Skeletal muscle tissue (tissue), 4 donors: Measurements from ENCODE around the gene HAAO. TPM values are rescaled to one million over a fixed set of nuclear protein-coding genes. Genes with fewer than 3 reads are reported as not detected.

ENCODE experiments used
- H3K27ac ChIP-seq: one replicate; pipeline ENCODE4 v1.7.0; 2013; ENCODE audit warnings: mild to moderate bottlenecking, low read depth, low read length, inconsistent platforms
- H3K27me3 ChIP-seq, 3 donors: one replicate each; pipeline ENCODE4 v1.7.0; 2013; ENCODE audit warnings: low read length in 3 of 3; ENCODE audit not compliant: control insufficient read depth in 3 of 3, insufficient read depth in 3 of 3
- H3K36me3 ChIP-seq, 3 donors: one replicate each; pipeline ENCODE4 v1.7.0; 2013; ENCODE audit warnings: low read length in 3 of 3; ENCODE audit not compliant: control insufficient read depth in 3 of 3, insufficient read depth in 3 of 3
- H3K4me1 ChIP-seq, 3 donors: one replicate each; pipeline ENCODE4 v1.7.0; 2013; ENCODE audit warnings: low read length in 3 of 3, mild to moderate bottlenecking in 3 of 3; ENCODE audit not compliant: control insufficient read depth in 3 of 3, insufficient read depth in 3 of 3
- H3K4me3 ChIP-seq, 3 donors: one replicate each; pipeline ENCODE4 v1.7.0; 2013; ENCODE audit warnings: low read length in 3 of 3
- H3K9ac ChIP-seq, 3 donors: one replicate each; pipeline ENCODE4 v1.7.0; 2013; ENCODE audit warnings: low read length in 3 of 3, mild to moderate bottlenecking in 3 of 3, moderate library complexity in 2 of 3, low read depth in 1 of 3
- H3K9me3 ChIP-seq, 3 donors: one replicate each; pipeline ENCODE4 v1.7.0; 2013; ENCODE audit warnings: low read length in 3 of 3; ENCODE audit not compliant: control insufficient read depth in 3 of 3
- total RNA-seq: library from RNA; depleted of rRNA; stranded (reverse); fragments of >200 nt; gene quantifications from one replicate; pipeline ENCODE4 v1.2.3, GENCODE V29; 2014
- donor health status: Osteomylitis.

The HAAO gene
- total RNA-seq, 1 donor from 2014 or later: 4.2 TPM

DNA sequence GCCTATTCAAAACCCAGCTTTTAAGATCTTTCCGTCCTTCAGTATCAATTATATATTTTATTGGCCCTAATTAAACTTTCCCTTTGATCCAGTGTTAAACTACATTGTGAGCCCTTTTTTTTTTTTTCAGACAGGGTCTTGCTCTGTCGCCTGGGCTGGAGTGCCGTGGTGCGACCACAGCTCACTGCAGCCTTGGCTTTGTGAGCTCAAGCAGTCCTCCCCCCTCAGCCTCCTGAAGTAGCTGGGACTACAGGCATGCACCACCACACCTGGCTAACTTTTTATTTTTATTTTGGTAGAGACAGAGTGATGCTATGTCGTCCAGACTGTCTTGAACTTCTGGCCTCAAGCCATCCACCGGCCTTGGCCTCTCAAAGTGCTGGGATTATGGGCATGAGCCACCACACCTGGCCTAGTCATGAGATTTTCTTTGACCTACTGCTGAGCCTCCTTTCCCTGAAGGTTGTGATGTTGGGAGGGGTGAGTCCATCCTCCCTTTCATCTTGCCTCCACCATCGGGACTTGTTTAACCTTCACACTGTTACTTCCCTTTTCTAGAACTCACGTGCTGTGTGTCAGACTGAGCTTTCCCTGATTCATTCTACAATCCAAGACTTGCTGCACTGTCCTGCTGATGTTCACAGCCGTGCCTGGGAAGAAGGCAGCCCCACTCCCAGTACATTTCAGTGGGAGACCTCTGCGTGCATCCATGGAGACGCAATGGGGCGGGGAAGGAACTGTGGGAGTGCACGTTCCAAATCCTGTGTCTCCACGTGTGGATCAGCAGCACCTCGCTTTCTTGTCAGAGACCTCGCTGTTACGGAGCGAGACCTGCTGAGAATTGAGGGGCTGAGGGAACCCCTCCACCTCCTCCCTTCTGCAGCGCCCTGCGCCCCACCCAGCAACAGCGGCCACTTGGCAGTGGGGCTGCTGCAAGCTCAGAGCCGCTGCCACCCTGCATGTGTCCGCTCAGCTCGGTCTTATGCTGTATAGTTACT is 39.3 kb downstream of the HAAO start:
- peak overlapping the region; percentile 88 for H3K27ac ChIP-seq
- peak overlapping the region; percentile 70 to 87 (median 83) for H3K9ac ChIP-seq

DNA sequence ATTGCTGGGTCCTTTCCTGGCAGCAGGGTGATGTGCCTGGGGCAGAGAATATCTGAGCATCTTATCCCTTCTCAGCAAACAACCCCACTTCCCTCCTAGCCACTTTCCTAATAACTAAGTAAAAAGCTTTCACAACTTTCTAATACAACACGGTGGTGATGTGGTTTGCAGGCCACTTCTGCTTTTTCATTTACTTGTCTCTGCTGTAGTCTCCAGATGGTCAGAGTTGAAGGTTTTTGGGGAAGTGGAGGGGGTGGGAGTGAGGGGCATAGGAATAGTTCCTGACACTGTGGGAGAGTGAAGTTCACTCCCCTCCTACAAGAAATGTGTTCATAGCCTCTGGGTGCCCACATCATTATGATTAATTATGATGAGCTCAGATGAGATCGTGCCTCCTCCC is 40.1 kb downstream of the HAAO start:
- Histone ChIP-seq H3K4me3 (no peak overlapping the region), H3K27ac (no peak overlapping the region), H3K36me3 (peaks cover 0 to 5% (median 0%) of the 10 kb centered on the region in 3 donors), H3K9ac (no peak overlapping the region), H3K27me3 (no peaks in the 10 kb centered on the region), H3K4me1 (peaks cover 33 to 42% (median 36%) of the 10 kb centered on the region in 3 donors), H3K9me3 (no peaks in the 10 kb centered on the region)

More for the DNA sequence above, 39.3 kb downstream of the HAAO start:
- H3K4me1 ChIP-seq: peaks cover 33 to 42% (median 36%) of the 10 kb centered on the region in 3 donors
- H3K27me3 ChIP-seq: no peaks in the 10 kb centered on the region
- peak overlapping the region; percentile 38 to 65 (median 62) for H3K4me3 ChIP-seq
- H3K9me3 ChIP-seq: no peaks in the 10 kb centered on the region
- peaks cover 0 to 4% (median 0%) of the 10 kb centered on the region in 3 donors for H3K36me3 ChIP-seq

DNA sequence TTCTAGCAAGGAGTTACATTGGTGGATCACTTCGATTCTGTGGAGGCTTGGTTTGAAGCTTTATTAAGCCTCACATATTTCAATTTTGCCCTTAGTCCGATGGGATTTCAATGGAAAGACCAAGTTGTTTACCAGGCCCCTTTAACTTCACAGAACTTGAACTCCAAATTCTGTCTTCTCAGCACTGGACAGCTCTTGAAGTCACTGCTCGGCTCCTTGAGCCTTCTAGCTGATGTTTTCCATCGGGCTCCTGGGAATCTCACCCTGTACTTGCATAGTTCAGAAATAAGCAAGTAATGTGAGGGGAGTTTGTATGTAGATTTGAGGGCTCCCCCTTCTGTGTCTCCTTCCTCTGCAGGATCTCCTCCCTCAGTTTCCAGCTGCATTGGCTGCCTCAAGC is 43.5 kb downstream of the HAAO start:
- no peaks in the 10 kb centered on the region for H3K27me3 ChIP-seq
- no peak overlapping the region for H3K9ac ChIP-seq
- peaks cover 11 to 17% (median 13%) of the 10 kb centered on the region in 3 donors for H3K4me1 ChIP-seq
- no peak overlapping the region for H3K4me3 ChIP-seq
- no peak overlapping the region for H3K27ac ChIP-seq
- H3K36me3 ChIP-seq: peaks cover 0 to 7% (median 0%) of the 10 kb centered on the region in 3 donors
- H3K9me3 ChIP-seq: no peaks in the 10 kb centered on the region

DNA sequence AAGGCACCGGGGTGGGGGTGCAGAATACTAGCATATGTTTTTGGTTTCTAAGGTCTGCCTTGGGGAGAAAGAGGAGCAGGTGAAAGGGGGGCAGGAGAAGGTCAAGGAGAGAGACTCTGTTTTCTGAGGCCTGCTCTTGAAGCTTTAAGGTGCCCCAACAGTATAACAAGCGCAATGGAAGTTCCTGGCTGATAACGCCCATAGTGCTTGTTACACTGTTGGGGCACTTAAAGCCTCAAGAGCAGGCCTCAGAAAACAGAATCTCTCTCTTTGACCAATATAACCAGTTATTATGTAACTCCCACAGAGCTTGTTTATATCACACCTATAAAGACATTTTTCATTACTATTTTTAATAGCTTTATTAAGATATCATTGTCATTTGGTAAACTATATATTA is 45.0 kb downstream of the HAAO start:
- no peaks in the 10 kb centered on the region for H3K9me3 ChIP-seq
- no peak overlapping the region for H3K4me3 ChIP-seq
- peaks cover 0 to 6% (median 0%) of the 10 kb centered on the region in 3 donors for H3K36me3 ChIP-seq
- no peaks in the 10 kb centered on the region for H3K27me3 ChIP-seq
- peaks cover 0 to 5% (median 0%) of the 10 kb centered on the region in 3 donors for H3K4me1 ChIP-seq
- H3K9ac ChIP-seq: no peak overlapping the region
- no peak overlapping the region for H3K27ac ChIP-seq

DNA sequence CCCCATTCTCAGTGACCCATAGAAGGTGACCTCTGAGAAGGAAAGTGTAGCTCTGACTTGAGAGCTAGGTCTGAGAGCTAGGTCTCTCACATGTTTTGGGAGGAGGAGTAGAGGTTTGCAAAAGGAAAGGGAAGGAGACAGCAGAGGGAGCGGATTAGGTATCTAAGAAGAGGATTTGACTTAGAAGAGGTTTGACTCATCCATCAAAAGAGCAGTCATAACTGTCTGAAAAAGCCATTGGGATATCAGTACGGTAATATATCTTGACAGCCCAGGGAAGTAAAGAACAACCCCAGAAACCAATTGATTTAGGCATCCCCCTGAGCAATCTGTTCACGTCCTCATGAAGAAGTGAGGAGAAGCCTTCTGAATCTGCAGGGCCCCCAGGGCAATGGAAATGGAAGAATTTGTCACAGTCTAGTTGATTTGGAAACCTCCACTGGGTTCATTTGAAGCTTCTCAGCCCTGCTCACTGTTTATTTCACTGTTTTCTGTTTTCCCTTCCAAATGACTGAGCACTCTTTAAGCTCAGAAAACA is 47.8 kb downstream of the HAAO start:
- Histone ChIP-seq H3K27me3 (no peaks in the 10 kb centered on the region), H3K9me3 (no peaks in the 10 kb centered on the region), H3K27ac (no peak overlapping the region), H3K9ac (no peak overlapping the region), H3K36me3 (peaks cover 0 to 6% (median 0%) of the 10 kb centered on the region in 3 donors), H3K4me1 (no peaks in the 10 kb centered on the region), H3K4me3 (no peak overlapping the region)

DNA sequence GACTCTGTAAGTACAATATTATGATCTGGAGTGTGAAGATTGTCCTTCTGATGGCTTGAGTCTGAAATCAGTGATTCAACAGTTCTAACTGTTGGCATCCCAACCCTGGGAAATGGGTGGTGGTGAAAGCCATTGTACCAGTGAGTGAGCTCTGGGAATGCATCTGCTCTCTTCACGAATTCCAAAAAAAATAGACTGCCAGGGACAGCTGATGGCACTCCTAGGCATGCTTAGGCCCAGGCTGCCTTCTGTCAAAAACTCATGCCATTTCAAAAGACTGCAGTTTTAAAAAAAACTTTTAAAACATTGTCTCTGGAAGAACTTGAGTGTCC is 48.8 kb downstream of the HAAO start:
- H3K27ac ChIP-seq: no peak overlapping the region
- no peaks in the 10 kb centered on the region for H3K4me1 ChIP-seq
- no peak overlapping the region for H3K9ac ChIP-seq
- H3K9me3 ChIP-seq: no peaks in the 10 kb centered on the region
- peaks cover 0 to 6% (median 0%) of the 10 kb centered on the region in 3 donors for H3K36me3 ChIP-seq
- no peak overlapping the region for H3K4me3 ChIP-seq
- no peaks in the 10 kb centered on the region for H3K27me3 ChIP-seq

DNA sequence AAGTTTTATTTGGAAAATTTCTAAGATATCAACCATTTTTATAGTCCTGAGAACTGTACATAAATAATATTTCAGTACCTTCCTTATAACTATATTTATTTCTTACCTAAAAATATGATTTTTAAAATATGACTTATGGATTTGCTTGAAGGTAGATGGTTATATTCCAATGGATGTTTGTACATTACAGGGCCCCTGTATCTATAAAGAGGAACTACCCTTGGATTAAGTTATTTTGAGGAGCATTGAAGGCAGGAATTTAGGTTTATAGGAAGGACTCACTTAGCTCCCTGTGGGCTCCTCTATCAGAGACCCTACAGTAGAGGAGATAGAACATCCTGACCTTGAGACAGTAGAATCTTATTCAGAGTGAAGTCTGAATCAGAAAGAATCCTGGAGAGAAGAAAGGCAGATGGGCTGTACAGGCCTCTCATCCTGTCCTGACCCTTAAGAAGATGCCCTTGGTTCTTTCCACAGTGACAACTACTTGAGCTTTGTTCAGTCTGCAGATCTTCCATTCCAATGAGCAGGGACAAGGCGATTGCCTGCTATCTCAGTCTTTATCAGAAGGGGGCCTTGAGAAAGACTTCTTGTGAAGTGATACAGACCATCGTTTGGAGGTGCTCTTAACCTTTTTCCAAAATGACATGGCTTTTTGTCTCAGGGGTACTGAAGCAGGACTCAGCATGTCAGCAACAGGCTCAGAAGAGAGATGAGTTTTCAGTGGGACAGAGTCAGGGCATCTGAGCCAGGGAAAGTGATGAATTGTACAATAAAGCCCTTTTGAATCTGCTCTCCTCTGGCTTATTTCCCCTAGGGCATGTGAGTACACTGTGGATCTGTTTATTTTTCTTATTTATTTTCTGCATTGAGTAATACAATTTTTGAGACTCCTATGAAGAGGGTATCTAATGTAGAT is 49.4 kb downstream of the HAAO start:
- H3K36me3 ChIP-seq: peaks cover 0 to 6% (median 0%) of the 10 kb centered on the region in 3 donors
- H3K27me3 ChIP-seq: no peaks in the 10 kb centered on the region
- no peak overlapping the region for H3K9ac ChIP-seq
- H3K9me3 ChIP-seq: no peaks in the 10 kb centered on the region
- no peak overlapping the region for H3K27ac ChIP-seq
- H3K4me3 ChIP-seq: no peak overlapping the region
- no peaks in the 10 kb centered on the region for H3K4me1 ChIP-seq

DNA sequence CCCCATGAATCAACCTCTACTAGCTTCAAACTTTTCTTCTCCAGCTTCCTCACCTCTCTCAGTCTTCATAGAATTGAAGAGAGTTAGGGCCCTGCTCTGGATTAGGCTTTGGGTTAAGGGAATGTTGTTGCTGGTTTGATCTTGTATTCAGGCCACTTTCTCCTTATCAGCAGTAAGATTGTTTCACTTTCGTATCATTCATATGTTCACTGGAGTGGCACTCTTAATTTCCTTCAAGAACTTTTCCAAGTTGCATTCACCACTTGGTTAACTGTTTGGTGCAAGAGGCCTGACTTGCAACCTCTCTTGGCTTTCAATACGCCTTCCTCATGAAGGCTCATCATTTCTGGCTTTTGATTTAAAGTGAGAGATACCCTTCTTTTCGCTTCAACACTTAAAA is 51.2 kb downstream of the HAAO start:
- Histone ChIP-seq H3K27me3 (no peaks in the 10 kb centered on the region), H3K9ac (no peak overlapping the region), H3K4me1 (no peaks in the 10 kb centered on the region), H3K4me3 (no peak overlapping the region), H3K27ac (no peak overlapping the region), H3K9me3 (no peaks in the 10 kb centered on the region), H3K36me3 (peaks cover 2 to 11% (median 6%) of the 10 kb centered on the region in 3 donors)

DNA sequence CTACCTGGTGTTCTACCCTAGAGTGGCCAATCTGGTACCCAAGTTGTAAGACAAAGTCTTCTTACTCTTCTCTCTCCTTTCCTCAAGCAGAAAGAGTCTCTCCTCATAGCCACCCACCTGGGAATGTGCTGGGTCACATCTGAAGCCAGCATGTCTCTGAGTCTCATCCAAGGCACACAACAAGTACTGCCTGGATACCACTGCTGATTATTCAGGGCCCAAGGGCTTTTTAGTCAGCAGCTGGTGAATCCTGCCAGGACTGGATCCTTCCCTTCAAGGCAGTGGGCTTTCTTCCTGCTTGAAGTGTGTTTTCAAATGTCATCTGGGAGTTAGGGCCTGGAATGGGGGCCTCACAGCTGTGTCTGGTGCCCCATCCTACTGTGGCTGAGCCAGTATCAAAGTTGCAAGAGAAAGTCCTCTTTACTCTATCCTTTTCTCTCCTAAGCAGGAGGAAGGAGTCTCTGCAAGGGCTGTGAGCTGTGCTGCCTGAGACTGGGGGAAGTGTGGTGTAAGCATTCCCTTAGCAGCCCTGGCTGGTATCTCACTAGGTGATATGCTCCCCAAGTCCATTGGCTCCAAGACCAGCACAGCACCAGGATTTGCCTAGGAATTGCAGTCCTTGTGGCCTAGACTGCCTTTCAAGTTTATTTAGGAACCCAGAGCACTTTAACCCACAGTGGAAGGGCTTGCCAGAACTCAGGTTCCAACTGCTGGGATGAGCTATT is 55.6 kb downstream of the HAAO start:
- no peak overlapping the region for H3K4me3 ChIP-seq
- peaks cover 3 to 11% (median 6%) of the 10 kb centered on the region in 3 donors for H3K36me3 ChIP-seq

More for the DNA sequence above, 55.6 kb downstream of the HAAO start:
- H3K27ac ChIP-seq: no peak overlapping the region
- H3K9me3 ChIP-seq: peaks cover 0 to 2% (median 0%) of the 10 kb centered on the region in 3 donors
- no peaks in the 10 kb centered on the region for H3K4me1 ChIP-seq
- H3K27me3 ChIP-seq: no peaks in the 10 kb centered on the region
- no peak overlapping the region for H3K9ac ChIP-seq
